HepG2 (cell line): ENCODE measurements around the gene PRRT2. TPM values are rescaled to one million over a fixed set of nuclear protein-coding genes. Genes with fewer than 3 reads are reported as not detected.

Experiments used
- ARNT ChIP-seq: fragments of 450-650 bp; IDR thresholded peaks from 2 replicates; pipeline ENCODE4 v1.6.1; 2017
- FOXC1 ChIP-seq: sonication (generic); formaldehyde crosslinking; IDR thresholded peaks from 2 replicates; pipeline ENCODE4 v1.8.0; 2022; ENCODE audit warnings: mild to moderate bottlenecking, missing genetic modification reagents, borderline replicate concordance
- HIVEP1 ChIP-seq: sonication (generic); formaldehyde crosslinking; IDR thresholded peaks from 2 replicates; pipeline ENCODE4 v1.4.0; 2020; ENCODE audit warnings: mild to moderate bottlenecking, missing genetic modification reagents
- HNRNPLL ChIP-seq: fragments of 200-400 bp; formaldehyde crosslinking; IDR thresholded peaks from 2 replicates; pipeline ENCODE4 v1.6.1; 2017; ENCODE audit warnings: mild to moderate bottlenecking, low read depth, low read length; ENCODE audit not compliant: poor library complexity, severe bottlenecking
- JUND ChIP-seq: sonication (generic); formaldehyde crosslinking; IDR thresholded peaks from 2 replicates; pipeline ENCODE4 v1.8.0; 2022; ENCODE audit warnings: mild to moderate bottlenecking, missing genetic modification reagents
- KAT7 ChIP-seq: IDR thresholded peaks from 2 replicates; pipeline ENCODE4 v1.6.1; 2018; ENCODE audit warnings: borderline replicate concordance, missing compliant biosample characterization
- KDM1A ChIP-seq: IDR thresholded peaks from 2 replicates; pipeline ENCODE4 v1.6.1; 2016; ENCODE audit warnings: missing compliant biosample characterization
- MAFG ChIP-seq: sonication (generic); formaldehyde crosslinking; IDR thresholded peaks from 2 replicates; pipeline ENCODE4 v1.5.1; 2020; ENCODE audit warnings: mild to moderate bottlenecking, missing genetic modification reagents
- MEIS2 ChIP-seq: sonication (generic); formaldehyde crosslinking; IDR thresholded peaks from 2 replicates; pipeline ENCODE4 v1.9.0; 2021; ENCODE audit warnings: mild to moderate bottlenecking, missing genetic modification reagents
- MTF1 ChIP-seq: sonication (generic); formaldehyde crosslinking; IDR thresholded peaks from 2 replicates; pipeline ENCODE4 v1.5.0; 2020; ENCODE audit warnings: missing genetic modification reagents
- MXD4 ChIP-seq: IDR thresholded peaks from 2 replicates; pipeline ENCODE4 v1.6.1; 2016; ENCODE audit warnings: mild to moderate bottlenecking, missing biosample characterization, missing genetic modification reagents
- NFKBIZ ChIP-seq: IDR thresholded peaks from 2 replicates; pipeline ENCODE4 v1.6.1; 2018; ENCODE audit warnings: missing genetic modification reagents, missing compliant biosample characterization
- NR1H2 ChIP-seq: sonication (generic); formaldehyde crosslinking; IDR thresholded peaks from 2 replicates; pipeline ENCODE4 v1.8.1; 2022; ENCODE audit warnings: low read depth, missing genetic modification reagents, borderline replicate concordance
- PHF8 ChIP-seq: sonication (generic); formaldehyde crosslinking; IDR thresholded peaks from 2 replicates; pipeline ENCODE4 v1.5.0; 2020; ENCODE audit warnings: missing genetic modification reagents
- RAD51 ChIP-seq: fragments of 450-650 bp; IDR thresholded peaks from 2 replicates; pipeline ENCODE4 v1.6.1; 2016; ENCODE audit warnings: borderline replicate concordance
- RARG ChIP-seq: sonication (generic); formaldehyde crosslinking; IDR thresholded peaks from 2 replicates; pipeline ENCODE4 v1.4.0; 2020; ENCODE audit warnings: low read depth, mild to moderate bottlenecking, missing genetic modification reagents
- SOX6 ChIP-seq, 2 experiments: fragments of 450-650 bp in 1 of 2; sonication (generic) in 1 of 2; formaldehyde crosslinking in 1 of 2; IDR thresholded peaks; 2 replicates each; pipeline versions ENCODE4 v1.4.0 to v1.6.1; 2017 to 2020; ENCODE audit warnings: antibody characterized with exemption in 1 of 2, mild to moderate bottlenecking in 1 of 2, missing genetic modification reagents in 1 of 2
- ZNF607 ChIP-seq: sonication (generic); formaldehyde crosslinking; IDR thresholded peaks from 2 replicates; pipeline ENCODE4 v1.5.1; 2020; ENCODE audit warnings: missing genetic modification reagents, mild to moderate bottlenecking, borderline replicate concordance
- polyA plus RNA-seq, 8 experiments: library from polyadenylated mRNA; depleted of rRNA in 3 of 8; stranded (reverse) in 7 of 8; unstranded in 1 of 8; fragments of >200 nt; fragmentation: Illumina TruSeq in 4 of 8; extraction: Trizol in 4 of 8; gene quantifications; 2 replicates each; pipeline versions ENCODE4 v1.2.1 to v1.2.3, GENCODE V29; 2011 to 2016; ENCODE audit warnings: low read depth in 4 of 8, missing spikeins in 1 of 8, mixed read lengths in 1 of 8; ENCODE audit not compliant: insufficient read depth in 1 of 8
- total RNA-seq, 5 experiments: library from RNA; depleted of rRNA; stranded (reverse); fragments of >200 nt; fragmentation: Illumina TruSeq; extraction: Trizol; gene quantifications; 2 replicates each; pipeline ENCODE4 v1.2.3, GENCODE V29; 2016; ENCODE audit warnings: low read depth in 1 of 5
- TF ChIP-seq, protein P1 (sequence below): sonication (generic); formaldehyde crosslinking; conservative IDR thresholded peaks from 2 replicates; pipeline ENCODE4 v1.4.0; 2020; ENCODE audit warnings: mild to moderate bottlenecking, missing genetic modification reagents, moderate library complexity
- TF ChIP-seq, protein P2 (sequence below): IDR thresholded peaks from 2 replicates; pipeline ENCODE4 v1.6.1; 2018; ENCODE audit warnings: missing genetic modification reagents
- TF ChIP-seq, protein P3 (sequence below), 2 experiments: fragments of 450-650 bp in 1 of 2; sonication (generic) in 1 of 2; formaldehyde crosslinking; IDR thresholded peaks; 2 replicates each; pipeline versions ENCODE4 v1.5.0 to v1.8.0; 2020 to 2022; ENCODE audit warnings: mild to moderate bottlenecking in 1 of 2, missing genetic modification reagents in 1 of 2
- TF ChIP-seq, protein P4 (sequence below): sonication (generic); formaldehyde crosslinking; IDR thresholded peaks from 2 replicates; pipeline ENCODE4 v1.4.0; 2020; ENCODE audit warnings: mild to moderate bottlenecking, missing genetic modification reagents
- TF ChIP-seq, protein P5 (sequence below): sonication (generic); formaldehyde crosslinking; IDR thresholded peaks from 2 replicates; pipeline ENCODE4 v1.4.0; 2020; ENCODE audit warnings: missing genetic modification reagents; ENCODE audit errors: not compliant biosample characterization

PRRT2 gene
- total and polyA plus RNA-seq, 2 of the 13 experiments (the other 11 are each of a cell fraction or from before 2014, with no cell fraction given) = 0.51 to 1.1 TPM

DNA sequence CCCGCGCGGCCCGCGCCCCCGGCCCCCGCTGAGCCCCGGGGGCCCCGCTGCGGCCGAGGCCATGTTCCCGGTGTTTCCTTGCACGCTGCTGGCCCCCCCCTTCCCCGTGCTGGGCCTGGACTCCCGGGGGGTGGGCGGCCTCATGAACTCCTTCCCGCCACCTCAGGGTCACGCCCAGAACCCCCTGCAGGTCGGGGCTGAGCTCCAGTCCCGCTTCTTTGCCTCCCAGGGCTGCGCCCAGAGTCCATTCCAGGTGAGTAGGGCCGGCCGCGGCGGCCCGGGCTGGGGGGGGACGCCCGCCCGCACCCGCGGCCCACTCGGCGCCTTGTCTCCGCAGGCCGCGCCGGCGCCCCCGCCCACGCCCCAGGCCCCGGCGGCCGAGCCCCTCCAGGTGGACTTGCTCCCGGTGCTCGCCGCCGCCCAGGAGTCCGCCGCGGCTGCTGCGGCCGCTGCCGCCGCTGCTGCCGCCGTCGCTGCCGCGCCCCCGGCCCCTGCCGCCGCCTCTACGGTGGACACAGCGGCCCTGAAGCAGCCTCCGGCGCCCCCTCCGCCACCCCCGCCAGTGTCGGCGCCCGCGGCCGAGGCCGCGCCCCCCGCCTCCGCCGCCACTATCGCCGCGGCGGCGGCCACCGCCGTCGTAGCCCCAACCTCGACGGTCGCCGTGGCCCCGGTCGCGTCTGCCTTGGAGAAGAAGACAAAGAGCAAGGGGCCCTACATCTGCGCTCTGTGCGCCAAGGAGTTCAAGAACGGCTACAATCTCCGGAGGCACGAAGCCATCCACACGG is 5.2 kb upstream of the PRRT2 start (continued):
- TF ChIP-seq JUND (0 out of 2 replicates have a peak, but pooled peaks have one; percentile 21), SOX6 (IDR thresholded peaks at IDR 0.05) (no peak), SOX6 (CRISPR knock-in tag; IDR thresholded peaks at IDR 0.05) (no peak), ARNT (no peak), NR1H2 (CRISPR knock-in tag) (no peak), HIVEP1 (CRISPR knock-in tag) (no peak), RAD51 (no peak), ZNF607 (CRISPR knock-in tag) (no peak; the same call in 1 of the 2 replicates), PHF8 (CRISPR knock-in tag) (peak; percentile 71), FOXC1 (CRISPR knock-in tag) (no peak), MEIS2 (CRISPR knock-in tag) (no peak), HNRNPLL (no peak), MAFG (no peak), MXD4 (no peak), NFKBIZ (CRISPR knock-in tag) (no peak), MTF1 (CRISPR knock-in tag) (no peak), KAT7 (CRISPR knock-in tag) (no peak; the same call in 1 of the 2 replicates), KDM1A (CRISPR knock-in tag) (no peak), RARG (CRISPR knock-in tag) (no peak)
- TF ChIP-seq, protein P1, sequence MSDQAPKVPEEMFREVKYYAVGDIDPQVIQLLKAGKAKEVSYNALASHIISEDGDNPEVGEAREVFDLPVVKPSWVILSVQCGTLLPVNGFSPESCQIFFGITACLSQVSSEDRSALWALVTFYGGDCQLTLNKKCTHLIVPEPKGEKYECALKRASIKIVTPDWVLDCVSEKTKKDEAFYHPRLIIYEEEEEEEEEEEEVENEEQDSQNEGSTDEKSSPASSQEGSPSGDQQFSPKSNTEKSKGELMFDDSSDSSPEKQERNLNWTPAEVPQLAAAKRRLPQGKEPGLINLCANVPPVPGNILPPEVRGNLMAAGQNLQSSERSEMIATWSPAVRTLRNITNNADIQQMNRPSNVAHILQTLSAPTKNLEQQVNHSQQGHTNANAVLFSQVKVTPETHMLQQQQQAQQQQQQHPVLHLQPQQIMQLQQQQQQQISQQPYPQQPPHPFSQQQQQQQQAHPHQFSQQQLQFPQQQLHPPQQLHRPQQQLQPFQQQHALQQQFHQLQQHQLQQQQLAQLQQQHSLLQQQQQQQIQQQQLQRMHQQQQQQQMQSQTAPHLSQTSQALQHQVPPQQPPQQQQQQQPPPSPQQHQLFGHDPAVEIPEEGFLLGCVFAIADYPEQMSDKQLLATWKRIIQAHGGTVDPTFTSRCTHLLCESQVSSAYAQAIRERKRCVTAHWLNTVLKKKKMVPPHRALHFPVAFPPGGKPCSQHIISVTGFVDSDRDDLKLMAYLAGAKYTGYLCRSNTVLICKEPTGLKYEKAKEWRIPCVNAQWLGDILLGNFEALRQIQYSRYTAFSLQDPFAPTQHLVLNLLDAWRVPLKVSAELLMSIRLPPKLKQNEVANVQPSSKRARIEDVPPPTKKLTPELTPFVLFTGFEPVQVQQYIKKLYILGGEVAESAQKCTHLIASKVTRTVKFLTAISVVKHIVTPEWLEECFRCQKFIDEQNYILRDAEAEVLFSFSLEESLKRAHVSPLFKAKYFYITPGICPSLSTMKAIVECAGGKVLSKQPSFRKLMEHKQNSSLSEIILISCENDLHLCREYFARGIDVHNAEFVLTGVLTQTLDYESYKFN (CRISPR knock-in tag) = no peak
- TF ChIP-seq, protein P2, sequence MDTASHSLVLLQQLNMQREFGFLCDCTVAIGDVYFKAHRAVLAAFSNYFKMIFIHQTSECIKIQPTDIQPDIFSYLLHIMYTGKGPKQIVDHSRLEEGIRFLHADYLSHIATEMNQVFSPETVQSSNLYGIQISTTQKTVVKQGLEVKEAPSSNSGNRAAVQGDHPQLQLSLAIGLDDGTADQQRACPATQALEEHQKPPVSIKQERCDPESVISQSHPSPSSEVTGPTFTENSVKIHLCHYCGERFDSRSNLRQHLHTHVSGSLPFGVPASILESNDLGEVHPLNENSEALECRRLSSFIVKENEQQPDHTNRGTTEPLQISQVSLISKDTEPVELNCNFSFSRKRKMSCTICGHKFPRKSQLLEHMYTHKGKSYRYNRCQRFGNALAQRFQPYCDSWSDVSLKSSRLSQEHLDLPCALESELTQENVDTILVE = peak; percentile 81
- TF ChIP-seq, protein P3, sequence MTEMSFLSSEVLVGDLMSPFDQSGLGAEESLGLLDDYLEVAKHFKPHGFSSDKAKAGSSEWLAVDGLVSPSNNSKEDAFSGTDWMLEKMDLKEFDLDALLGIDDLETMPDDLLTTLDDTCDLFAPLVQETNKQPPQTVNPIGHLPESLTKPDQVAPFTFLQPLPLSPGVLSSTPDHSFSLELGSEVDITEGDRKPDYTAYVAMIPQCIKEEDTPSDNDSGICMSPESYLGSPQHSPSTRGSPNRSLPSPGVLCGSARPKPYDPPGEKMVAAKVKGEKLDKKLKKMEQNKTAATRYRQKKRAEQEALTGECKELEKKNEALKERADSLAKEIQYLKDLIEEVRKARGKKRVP (CRISPR knock-in tag; IDR thresholded peaks at IDR 0.05) = no peak
- TF ChIP-seq, protein P4, sequence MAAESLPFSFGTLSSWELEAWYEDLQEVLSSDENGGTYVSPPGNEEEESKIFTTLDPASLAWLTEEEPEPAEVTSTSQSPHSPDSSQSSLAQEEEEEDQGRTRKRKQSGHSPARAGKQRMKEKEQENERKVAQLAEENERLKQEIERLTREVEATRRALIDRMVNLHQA = no peak
- TF ChIP-seq, protein P5, sequence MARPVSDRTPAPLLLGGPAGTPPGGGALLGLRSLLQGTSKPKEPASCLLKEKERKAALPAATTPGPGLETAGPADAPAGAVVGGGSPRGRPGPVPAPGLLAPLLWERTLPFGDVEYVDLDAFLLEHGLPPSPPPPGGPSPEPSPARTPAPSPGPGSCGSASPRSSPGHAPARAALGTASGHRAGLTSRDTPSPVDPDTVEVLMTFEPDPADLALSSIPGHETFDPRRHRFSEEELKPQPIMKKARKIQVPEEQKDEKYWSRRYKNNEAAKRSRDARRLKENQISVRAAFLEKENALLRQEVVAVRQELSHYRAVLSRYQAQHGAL (CRISPR knock-in tag) = no peak
